Stimulated activated CD8-positive, alpha-beta memory T cell treated with anti-CD3 and anti-CD28 coated beads, Interleukin-12 subunit alpha, Interleukin-12 subunit beta, amount 100 ng/mL, for 1 hour (primary cell): ENCODE data around the gene LGALS7B.
"Not testable (repeated sequence)": the region's sequence is repeated elsewhere in the genome, so short reads cannot be mapped to it uniquely, and the experiment has no call there.

Experiments used
- DNase-seq: peaks from one replicate; pipeline ENCODE4 v3.0.0-alpha.2; 2020; ENCODE audit warnings: low read depth

The LGALS7B gene

DNA sequence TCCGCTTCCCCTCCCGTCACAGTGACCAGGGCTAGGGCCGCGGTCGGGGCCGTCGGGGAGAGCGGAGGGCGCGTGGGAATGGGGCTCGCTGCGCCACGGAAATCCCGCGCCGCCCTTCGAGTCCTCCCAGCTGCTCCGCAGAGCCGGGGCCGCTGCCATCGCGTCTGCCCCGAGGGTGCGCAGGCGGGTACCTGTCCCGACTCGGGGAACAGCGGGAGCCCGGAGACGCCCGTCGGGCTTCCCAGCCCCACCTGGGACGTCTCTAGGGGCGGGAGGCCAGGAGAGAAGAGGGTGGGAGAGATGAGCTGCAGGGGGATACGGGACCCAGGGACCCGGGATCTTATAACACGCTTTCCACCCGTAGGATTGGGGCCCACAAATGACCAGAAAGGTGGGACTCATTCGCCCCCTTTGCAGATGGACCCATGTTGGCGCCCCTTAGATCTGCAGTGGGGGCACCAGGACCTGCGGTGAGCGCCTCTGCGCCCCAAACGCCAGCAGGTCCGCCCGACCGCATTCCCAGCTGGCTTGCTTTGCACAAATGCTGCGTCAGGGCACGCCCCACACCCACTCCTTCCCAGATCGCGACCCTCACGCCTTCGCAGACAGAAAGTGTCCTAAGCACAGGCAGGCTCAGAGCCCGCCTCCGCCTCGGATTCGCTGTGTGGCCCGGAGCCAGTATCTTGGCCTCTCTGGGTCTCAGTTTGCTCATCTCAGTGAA lies 18.6 kb upstream of the LGALS7B start:
- not testable (repeated sequence) for DNase-seq

- DNase-seq = not testable (repeated sequence)
These were observed 18.1 kb upstream of the LGALS7B start for GRCh38 chr19:38770949-38771275.

GRCh38 chr19:38771569-38771968 lies 17.4 kb upstream of the LGALS7B start:
- DNase-seq = not testable (repeated sequence)

- no peak for DNase-seq
These were observed 15.4 kb upstream of the LGALS7B start, which contains the start of gene LGALS7 for GRCh38 chr19:38773469-38774177. Gene LGALS7 (minus strand): TSS chr19:38773517. CDS start chr19:38773492, 25 bp downstream.

GRCh38 chr19:38774181-38774950 lies 14.6 kb upstream of the LGALS7B start:
- DNase-seq = no peak

DNA sequence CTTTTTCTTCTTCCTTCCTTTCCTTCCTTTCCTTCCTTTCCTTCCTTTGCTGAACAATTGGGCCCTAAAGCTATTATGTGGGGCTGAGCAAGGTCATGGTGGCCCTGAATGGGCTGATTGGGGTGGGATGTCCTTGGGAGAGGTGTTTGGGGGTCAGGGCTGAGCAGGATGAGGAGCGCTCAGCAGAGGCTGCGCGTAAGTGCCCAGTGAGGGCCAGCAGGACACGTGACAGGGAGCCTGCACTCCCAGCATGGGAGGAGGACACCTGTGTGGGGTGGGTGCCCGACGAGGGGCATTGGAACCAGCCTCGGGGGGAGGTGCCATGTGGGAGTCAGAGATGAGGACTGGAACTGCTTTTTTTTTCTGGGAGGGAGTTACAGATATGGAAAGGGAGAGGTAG lies 10.3 kb upstream of the LGALS7B start:
- no peak for DNase-seq

- DNase-seq = no peak
These were observed 8.6 kb upstream of the LGALS7B start for GRCh38 chr19:38780443-38780842.

DNA sequence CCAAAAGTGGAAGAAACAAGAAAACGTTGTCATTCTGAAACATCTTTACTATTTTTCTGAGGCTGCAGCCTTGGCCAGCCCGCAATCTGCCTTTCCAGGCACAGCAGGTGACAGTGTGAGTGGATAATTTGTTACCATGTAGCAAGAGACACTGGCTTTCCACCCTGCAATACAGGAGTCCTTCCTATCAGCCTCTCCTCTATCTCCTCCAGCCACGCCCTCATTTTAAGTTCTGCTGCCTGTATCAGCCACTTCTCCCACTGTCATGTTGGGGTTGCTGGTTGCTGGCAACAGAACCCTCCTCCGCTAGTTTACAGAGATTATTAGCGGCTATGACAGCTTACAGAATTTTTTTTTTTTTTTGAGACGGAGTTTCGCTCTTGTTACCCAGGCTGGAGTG lies 7.9 kb upstream of the LGALS7B start:
- no peak for DNase-seq

GRCh38 chr19:38782212-38782611 lies 6.8 kb upstream of the LGALS7B start:
- not testable (repeated sequence) for DNase-seq

- DNase-seq = no peak
These were observed 4.8 kb upstream of the LGALS7B start for GRCh38 chr19:38784224-38784623.

- no peak for DNase-seq
These were observed 3.8 kb upstream of the LGALS7B start for GRCh38 chr19:38785187-38785699.

DNA sequence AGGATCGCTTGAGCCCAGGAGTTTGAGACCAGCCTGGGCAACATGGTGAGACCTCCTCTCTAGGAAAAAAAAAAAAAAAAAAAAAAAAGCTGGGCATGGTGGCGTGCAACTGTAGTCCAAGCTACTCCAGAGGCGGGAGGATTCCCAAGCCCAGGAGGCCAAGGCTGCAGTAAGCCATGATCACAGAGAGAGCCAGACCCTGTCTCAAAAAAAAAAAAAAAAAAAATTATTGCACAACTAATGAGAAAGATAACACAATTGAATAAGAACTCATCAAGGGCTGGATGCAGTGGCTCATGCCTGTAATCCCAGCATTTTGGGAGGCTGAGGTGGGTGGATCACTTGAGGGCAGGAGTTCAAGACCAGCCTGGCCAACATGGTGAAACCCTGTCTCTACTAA lies 2.9 kb upstream of the LGALS7B start:
- not testable (repeated sequence) for DNase-seq

DNA sequence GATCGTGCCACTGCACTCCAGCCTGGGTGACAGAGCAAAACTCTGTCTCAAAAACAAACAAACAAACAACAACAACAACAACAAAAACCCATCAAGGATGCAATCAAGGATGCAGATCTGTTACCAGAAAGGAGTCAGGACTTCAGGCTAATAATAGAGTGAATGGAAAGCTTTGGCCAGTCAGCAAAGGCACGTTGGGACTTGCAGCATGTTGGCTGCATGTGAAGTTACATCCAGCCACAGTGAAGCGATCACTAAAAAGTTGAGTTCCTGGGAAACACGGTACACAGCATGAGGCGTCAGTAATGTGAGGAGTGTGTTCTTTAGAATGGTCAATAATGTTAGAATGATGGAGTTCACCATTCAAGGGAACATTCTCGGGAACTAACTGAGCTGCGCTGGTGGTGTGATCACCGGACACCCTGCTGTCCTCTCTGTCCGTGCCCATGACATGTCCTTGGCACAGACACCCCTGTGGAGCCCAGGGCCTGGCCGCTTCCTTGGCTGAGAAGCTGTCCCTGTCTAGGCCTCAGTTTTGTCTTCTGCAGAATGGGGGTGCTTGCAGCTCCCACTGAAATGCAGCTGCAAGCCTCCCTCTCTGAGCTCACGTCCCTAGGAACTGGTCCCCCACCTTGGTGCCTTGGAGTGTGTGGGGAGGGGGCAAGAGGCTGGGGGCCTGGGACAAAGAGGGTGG lies 2.3 kb upstream of the LGALS7B start:
- no peak for DNase-seq

DNA sequence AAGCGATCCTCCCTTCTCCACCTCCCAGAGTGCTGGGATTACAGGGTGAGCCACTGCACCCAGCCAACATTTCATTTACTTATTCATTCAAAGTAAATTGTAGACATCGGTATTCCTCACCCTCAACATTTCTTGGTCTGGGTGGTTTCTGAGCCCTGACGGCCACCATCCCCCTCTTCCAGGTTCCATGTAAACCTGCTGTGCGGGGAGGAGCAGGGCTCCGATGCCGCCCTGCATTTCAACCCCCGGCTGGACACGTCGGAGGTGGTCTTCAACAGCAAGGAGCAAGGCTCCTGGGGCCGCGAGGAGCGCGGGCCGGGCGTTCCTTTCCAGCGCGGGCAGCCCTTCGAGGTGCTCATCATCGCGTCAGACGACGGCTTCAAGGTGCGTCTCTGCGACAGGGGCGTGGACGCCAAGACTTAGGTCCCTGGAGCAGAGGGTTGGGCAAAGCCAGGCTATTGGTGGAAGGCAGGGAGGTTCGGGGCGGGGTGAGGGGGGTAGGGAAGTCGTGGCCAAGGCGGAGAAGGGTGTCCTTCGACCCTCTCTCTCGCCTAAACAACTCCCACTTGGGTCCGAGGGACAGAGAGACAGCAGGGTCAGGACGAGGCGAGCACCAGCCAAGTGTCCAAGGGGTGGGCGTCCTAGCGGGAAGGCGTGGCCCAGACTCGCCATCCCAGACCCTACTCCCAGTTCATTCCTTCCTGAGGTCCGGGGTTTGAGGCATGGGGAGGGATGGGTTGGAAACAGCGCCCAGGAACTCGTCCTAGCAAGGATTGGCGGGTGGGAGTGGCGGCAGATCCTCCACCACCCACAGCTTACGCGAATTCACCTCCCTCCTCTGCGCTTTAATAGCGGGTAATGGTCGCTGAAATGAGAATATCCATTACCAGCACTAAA lies 1.8 kb downstream of the LGALS7B start:
- DNase-seq = not testable (repeated sequence)

DNA sequence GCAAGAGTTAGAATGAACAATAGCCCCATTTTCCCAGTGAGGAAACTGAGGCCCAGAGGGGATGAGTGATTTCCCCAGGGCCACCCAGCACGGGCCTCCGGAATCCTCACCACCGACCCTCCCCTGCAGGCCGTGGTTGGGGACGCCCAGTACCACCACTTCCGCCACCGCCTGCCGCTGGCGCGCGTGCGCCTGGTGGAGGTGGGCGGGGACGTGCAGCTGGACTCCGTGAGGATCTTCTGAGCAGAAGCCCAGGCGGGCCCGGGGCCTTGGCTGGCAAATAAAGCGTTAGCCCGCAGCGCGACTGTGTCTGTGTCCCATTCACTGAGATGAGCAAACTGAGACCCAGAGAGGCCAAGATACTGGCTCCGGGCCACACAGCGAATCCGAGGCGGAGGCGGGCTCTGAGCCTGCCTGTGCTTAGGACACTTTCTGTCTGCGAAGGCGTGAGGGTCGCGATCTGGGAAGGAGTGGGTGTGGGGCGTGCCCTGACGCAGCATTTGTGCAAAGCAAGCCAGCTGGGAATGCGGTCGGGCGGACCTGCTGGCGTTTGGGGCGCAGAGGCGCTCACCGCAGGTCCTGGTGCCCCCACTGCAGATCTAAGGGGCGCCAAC lies 2.6 kb downstream of the LGALS7B start:
- not testable (repeated sequence) for DNase-seq

- no peak for DNase-seq
These were observed 3.5 kb downstream of the LGALS7B start for GRCh38 chr19:38792250-38793111.

GRCh38 chr19:38793177-38793576 lies 4.2 kb downstream of the LGALS7B start:
- no peak for DNase-seq

DNA sequence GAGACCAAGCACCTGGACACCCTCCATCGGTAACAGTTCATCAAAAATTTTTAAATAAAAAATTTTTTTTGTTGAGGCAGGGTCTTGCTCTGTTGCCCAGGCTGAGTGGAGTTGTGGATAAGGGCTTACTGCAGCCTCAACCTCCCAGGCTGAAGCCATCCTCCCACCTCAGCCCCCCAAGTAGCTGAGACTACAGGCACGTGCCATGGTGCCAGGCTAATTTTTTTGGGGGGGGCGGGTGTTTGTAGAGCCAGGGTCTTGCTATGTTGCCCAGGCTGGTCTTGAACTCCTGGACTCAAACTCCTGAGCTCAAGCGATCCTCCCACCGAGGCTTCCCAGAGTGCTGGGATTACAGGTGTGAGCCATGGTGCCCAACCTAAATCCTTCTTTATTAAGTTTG lies 4.7 kb downstream of the LGALS7B start:
- no peak for DNase-seq

GRCh38 chr19:38795549-38795948 lies 6.5 kb downstream of the LGALS7B start:
- DNase-seq = no peak

DNA sequence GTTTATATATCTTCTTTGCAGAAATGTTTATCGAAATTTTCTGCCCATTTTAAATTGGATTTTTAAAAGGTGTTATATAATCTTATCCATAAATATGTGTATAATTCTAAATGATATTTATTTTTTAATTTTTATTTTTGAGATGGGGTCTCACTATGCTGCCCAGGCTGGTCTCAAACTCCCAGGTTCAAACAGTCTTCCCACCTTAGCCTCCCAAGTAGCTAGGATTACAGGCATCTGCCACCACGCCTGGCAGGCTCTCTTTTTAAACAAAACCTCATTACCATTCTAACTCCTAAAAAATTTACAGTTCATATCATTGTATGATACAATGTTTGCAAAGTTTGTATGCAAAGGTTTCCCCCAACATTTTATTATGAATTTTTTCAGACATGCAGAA lies 7.2 kb downstream of the LGALS7B start:
- DNase-seq = no peak
